NCI-H146 (cell line): ENCODE data around the gene UBE2G1.

Experiments
- DNase-seq: peaks from one replicate; lab custom pipeline; 2025; lab: John Stamatoyannopoulos, UW

Gene UBE2G1

GRCh38 chr17:4334332-4334731, 32.1 kb downstream of the UBE2G1 start:
- no peak for DNase-seq

GRCh38 chr17:4333041-4333440, 33.4 kb downstream of the UBE2G1 start:
- DNase-seq: no peak

- no peak for DNase-seq
Observed at GRCh38 chr17:4332296-4332970, 34.0 kb downstream of the UBE2G1 start.

DNA sequence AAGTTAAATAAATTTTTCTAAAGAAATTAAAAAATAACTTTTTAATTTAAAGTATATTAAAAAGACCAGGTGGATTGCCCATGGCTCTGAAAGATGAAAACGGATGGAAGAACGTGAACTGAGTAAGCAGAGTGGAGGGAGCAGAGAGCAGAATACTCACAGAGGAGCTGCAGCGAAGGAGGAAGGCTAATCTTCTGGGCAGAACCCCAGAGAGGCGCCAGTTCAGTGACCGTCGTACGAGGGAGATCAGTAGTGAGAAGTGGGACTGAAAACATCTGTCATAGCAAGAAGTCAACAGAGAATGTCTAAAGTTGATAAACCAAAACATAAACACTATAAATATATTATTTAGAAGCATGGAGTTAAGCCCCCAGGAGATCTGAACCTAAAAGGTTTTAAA, 34.9 kb downstream of the UBE2G1 start:
- no peak for DNase-seq

DNA sequence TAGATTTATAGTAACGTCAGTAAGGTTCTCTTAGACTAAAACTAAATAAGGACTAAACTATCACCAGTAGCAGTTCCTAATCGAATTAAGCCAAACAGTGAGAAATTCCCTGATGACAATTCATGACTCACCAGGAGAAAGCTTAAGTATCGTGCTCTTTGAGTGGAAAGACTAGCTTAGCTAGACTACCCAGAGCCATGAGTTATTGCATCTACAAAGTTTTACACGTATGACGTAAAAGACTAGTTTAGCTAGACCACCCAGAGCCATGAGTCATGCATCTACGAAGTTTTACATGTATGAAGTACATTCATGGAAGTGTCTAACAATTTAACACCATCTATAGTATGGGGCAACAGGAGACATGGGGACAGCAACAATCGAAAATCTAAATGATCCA, 36.6 kb downstream of the UBE2G1 start:
- DNase-seq: no peak

- no peak for DNase-seq
Observed at GRCh38 chr17:4327606-4328005, 38.9 kb downstream of the UBE2G1 start.

DNA sequence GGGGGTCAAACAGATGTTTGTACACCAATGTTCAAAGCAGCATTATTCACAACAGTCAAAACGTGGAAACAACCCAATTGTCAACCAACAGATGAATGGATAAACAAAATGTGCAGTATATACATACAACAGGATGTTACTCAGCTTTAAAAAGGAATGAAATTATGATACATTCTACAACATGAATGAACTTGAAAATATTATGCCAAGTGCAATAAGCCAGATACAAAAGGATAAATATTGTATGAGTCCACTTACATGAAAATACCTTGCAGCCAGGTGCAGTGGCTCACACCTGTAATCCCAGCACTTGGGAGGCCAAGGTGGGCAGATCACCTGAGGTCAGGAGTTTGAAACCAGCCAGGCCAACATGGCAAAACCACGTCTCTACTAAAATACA, 39.9 kb downstream of the UBE2G1 start:
- no peak for DNase-seq

- DNase-seq: no peak
Observed at GRCh38 chr17:4326112-4326511, 40.4 kb downstream of the UBE2G1 start.

DNA sequence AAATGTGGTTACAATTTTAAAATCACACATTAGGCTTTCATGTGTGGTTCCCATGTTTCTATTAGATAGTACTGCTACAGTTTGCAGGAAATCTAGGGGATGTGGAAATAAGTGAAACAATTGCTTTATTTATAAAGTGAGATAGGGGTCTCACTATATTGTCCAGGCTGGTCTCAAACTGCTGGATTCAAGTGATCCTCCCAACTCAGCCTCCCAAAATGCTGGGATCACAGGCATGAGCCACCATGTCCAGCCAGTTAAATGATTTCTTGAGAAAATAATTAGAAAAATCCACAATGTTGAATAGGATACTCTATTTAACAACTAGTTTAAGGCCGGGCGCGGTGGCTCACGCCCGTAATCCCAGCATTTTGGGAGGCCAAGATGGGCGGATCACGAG, 42.0 kb downstream of the UBE2G1 start:
- no peak for DNase-seq

- DNase-seq: no peak
Observed at GRCh38 chr17:4319221-4319620, 47.3 kb downstream of the UBE2G1 start.

- DNase-seq: no peak
Observed at GRCh38 chr17:4318596-4318995, 47.9 kb downstream of the UBE2G1 start.

DNA sequence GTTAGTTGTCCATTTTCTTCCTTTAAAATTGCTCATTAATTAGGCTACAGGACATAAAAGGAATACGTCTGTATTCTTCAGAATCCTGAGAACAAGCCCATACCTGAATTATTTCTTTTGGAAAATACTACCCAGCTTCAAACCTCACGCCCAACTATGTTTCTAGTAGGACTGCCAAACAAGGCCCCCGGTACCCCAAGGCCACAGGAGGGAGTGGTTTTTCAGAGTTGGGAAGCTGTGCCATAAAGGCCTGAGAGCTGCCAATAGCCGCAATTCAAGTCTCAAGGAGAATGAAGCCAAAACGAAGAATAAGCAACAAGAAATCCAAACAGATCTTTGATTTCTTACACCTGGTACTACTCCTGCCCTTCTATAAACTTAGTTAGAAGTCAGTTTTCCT, 48.3 kb downstream of the UBE2G1 start:
- DNase-seq: no peak

DNA sequence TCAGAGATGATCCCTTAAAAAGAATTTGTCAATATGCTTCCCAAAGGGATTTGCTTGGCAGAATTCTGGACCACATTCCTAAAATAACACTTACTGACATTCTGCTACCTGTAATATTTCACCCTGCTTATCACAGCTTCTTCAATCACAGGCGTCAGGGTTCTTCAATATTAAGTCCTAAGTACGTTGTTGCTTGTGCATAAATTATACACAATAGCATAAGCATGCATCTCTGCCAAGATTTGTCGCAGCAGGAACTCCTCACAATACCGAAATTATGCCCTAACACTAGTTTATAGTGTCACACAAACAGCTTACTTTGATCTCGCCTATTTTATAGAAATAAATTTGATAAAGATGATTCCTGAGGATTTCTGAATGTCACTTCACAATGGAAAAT, 48.9 kb downstream of the UBE2G1 start:
- no peak for DNase-seq

DNA sequence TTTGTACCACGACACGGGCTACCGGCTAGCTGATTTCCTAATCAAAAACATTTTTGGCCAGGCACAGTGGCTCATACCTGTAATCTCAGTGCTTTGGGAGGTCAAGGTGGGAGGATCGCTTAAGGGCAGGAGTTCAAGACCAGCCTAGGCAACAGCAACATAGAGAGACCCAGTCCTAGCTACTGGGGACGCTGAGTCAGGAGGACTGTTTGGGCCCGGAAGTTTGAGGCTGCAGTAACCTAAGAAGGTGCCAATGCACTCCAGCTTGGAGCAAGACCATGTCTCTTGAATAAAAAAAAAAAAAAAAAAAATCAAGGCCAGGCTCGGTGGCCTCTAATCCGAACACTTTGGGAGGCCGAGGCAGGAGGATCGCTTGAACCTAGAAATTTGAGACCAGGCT, 49.8 kb downstream of the UBE2G1 start:
- DNase-seq: no peak

DNA sequence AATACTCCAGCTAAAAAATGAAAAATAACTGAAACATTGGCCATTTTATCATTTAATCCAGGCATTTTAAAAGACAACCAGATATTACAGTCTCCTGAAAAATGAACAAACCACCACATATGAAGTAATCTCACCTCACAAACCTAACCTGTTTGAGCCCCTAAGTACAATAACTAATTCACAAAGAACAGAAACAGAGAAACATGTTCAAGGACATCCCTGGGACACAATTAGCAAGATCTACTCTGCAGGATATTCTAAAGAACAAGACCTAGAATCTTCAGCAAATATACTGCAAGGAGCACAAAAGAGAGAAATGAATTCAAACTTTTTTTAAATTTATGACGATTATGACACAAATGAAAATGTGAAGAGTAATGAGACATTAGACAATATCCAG, 51.9 kb downstream of the UBE2G1 start:
- no peak for DNase-seq

GRCh38 chr17:4314179-4314578, 52.3 kb downstream of the UBE2G1 start:
- DNase-seq: no peak

DNA sequence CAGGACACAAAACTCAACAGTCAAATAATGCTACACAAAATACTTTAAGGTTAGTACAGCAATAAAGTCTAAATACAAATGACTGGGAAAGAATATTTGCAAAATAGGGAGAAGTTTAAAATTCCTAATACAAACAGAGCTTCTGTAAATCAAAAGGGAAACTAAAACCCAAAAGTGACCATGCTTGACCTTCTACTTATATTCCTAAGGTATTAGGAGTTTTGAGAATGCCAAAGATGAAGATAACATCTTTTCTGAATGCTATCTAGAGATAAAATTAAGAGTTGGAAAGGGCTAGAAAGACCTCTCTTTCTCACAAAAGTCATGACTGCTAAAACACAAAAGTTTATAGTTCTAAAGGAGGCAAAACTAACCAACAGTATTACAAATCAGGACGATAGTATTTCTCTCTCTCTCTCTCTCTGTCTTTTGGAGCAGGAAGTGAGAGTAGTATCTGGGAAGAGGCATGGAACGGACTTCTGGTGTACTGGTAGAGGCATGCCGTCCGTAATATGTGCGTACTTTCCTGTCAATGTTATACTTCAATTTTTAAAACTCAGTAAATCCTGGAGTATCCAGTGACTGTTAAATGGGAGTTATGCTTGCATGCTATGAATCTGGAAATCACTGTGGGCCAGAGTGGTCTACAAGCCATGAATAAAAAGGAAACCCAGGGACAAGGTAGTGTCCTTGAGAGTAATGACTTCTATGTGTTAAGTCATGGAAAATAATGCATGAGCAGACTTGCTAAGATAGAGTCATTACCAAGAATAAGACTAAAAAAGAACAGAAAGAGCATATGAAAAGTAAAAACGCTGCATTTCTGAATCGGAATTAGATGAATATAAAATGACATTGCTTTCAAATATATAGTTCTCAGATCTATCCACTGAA, 53.0 kb downstream of the UBE2G1 start:
- no peak for DNase-seq

- DNase-seq: no peak
Observed at GRCh38 chr17:4310354-4311060, 56.0 kb downstream of the UBE2G1 start.

DNA sequence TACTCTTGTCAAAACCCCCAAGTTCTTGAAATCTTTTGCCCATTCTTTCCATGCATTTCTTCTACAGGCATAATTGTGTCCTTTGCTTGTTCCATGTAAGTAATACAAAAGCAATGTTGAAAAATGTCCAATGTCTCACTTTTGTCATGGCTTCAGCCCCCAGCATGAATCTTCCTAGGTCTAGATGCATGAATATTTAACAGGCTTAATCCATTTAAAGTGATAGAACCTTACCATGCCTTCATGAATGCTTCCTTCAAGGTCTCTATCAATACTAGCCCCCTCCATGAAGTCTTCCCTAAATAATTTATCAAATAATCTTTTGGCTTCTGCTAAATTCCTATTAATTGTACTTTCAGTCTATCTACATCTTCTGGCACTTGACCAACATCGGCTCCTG, 56.6 kb downstream of the UBE2G1 start:
- DNase-seq: no peak

- DNase-seq: no peak
Observed at GRCh38 chr17:4307179-4307930, 59.1 kb downstream of the UBE2G1 start.

DNA sequence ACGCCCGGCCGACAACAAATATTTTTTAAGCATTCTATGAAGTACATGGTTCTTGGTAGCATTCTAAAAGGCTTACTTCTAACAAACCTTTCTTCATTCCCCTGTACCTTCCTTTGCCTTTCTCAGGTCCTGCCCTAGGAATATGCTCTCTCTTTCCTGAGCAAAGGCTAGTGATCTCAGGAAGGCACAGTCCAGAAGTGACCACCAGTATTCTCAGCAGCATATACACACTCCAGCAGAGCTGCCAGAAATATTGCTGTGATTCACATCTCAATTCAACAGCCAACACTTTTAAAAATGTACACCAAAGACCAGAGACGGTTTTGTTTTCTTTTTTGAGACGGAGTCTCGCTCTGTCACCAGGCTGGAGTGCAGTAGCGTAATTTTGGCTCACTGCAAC, 61.3 kb downstream of the UBE2G1 start:
- DNase-seq: no peak

DNA sequence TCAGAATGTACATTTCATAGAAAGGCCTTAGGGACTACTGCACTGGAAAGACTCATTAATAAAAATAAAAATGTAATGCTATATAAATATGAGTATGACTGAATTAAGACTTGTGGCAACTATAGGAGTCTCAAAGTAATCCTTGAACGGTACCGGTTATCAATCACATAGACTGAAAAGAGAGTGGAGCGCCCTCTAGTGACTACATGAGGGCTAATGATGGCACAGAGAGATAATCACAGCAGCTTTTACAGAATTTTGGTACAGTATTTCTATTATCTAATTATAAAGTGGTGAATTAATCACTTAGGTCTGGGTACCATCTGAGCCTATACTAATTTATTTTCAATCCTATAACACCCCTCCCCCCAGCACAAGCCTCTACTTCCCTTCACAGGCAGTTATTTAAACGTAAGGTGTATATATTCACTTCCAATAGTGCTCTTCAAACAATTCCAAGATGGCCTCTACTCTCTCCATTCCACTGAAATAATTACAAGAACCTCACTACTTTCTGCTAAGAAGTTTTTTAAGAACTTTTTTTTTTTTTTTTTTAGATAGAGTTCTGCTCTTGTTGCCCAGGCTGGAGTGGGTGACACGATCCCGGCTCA, 62.0 kb downstream of the UBE2G1 start:
- peak; percentile 8 for DNase-seq
